ENCODE measurements around the gene NUP62. TPM values are rescaled to one million over a fixed set of nuclear protein-coding genes. Genes with fewer than 3 reads are reported as not detected.
"Not testable (repeated sequence)": the region's sequence is repeated elsewhere in the genome, so short reads cannot be mapped to it uniquely, and the experiment has no call there.

NUP62 gene
- total RNA-seq, 1 donor from 2014 or later, result 26.8 TPM

DNA sequence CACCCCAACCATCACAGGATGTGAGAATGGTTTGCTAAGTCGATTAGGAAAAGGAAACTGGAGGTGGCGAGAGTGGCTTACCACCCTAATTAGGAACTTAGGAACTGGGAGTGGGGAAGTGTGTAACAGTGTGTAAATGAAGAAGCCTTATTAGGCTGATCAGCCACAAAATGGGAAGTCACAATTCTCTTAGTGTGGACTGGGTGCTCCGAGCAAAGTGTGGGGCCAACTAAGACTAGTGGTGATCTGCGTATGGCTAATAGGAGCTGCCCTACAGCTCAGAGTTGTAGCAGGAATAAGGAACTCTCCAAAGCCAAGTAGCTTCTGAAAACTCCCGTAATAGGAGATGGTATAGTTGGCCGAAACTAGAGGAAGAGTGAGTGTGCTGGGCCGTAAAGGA lies 24.1 kb upstream of the NUP62 start:
- intact Hi-C loops (cut with DNase I), result no loop called here
- DNase-seq (ENCODE audit: low spot score), result no peak

DNA sequence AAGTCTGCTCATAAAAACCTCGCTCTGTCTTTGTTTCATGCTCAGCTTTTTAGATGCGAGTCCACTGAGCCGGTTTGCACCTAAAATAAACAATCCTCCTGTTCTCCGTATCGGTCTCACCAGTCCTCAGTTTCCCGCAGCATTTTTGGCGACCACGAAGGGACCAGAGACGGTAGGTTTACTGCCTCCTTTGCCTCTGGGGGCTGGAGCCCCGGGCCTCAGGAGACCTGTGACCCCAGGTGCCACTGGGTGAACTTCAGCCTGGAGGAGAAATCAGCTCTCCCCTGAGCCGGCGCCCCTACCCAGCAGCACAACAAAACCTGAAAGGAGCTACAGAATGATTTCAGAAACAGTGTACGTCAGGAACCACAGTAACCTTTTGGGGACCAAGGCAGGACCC lies 23.6 kb upstream of the NUP62 start:
- intact Hi-C loops (cut with DNase I), result no loop called here
- no peak for DNase-seq (ENCODE audit: low spot score)

DNA sequence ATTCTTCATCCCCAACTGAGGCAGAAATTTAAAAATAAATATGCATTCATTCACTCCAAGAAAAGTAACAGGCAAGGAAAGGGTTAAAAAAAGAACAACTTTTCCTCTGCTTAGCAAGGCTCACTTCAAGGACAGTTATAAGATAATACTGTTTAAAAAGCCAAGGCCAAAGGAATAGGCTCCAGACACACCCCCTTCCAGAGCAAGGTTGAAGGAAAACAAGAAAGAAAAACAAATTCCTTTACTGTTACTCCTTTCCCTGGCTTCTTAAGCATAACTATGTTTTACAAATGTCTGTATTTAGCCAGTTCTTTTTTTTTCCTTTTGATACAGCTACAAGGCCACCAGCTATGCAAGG lies 23.2 kb upstream of the NUP62 start:
- no peak for DNase-seq (ENCODE audit: low spot score)
- intact Hi-C loops (cut with DNase I), result no loop called here

DNA sequence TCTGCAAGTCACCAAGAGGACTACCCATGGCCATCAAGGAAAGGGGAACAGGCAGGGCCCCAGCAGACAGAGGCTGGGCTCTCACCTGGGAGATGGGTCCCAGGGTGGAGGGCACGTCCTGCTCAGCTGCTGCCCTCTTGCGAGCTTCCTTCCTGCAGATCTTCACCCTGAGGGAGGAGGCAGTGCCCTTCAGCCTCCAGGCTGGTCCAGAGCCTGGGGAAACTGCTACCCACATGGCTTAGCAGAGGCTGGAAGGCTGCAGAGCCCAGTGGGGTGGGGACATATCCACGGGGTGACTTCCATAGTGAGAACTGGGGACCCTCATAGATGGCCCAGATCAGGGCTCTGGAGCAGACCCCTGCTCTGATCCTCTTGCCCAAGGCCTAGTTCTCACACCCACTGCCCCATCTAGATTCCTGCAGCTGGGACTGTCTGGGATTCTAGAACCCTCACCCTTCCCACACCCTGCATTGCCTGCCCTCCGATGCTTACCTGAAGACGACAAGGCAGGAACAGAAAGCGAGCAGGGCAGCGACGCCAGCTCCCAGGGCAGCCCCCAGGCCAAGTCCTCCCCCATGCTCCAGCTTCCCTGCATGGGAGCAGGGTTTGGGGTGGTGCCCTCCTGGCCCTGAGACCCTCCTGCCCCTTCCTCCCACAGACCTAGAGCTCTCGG lies 22.6 kb upstream of the NUP62 start:
- DNase-seq (ENCODE audit: low spot score), result no peak
- intact Hi-C loops (cut with DNase I), result no loop called here

DNA sequence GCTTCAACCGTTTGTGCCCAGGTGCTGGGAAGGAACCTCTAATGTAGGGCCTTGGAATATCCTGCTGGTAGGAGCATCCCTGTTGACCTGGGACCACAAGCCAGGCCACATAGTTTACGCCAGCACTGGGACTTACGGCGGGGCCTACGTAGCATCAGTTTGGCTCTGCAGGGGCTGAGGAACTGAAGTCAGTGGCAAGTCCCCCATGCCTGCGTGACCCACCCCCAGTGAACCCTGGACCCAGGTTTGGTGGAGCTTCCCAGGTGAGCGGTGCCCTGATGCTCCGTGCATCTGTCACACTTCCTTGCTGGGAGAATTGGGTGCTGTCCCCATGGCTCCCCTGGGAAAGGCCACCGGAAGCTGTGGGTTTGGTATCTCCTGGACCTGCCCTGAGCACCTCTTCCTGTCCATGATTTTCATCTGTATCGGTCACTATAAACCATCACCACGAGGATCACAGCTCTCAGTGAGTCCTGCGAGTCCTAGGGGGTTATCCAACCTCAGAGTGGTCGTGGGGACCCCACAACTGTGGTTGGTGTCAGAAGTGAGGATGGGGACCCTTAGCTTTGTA lies 21.7 kb upstream of the NUP62 start:
- intact Hi-C loops (cut with DNase I), result no loop called here
- no peak for DNase-seq (ENCODE audit: low spot score)

DNA sequence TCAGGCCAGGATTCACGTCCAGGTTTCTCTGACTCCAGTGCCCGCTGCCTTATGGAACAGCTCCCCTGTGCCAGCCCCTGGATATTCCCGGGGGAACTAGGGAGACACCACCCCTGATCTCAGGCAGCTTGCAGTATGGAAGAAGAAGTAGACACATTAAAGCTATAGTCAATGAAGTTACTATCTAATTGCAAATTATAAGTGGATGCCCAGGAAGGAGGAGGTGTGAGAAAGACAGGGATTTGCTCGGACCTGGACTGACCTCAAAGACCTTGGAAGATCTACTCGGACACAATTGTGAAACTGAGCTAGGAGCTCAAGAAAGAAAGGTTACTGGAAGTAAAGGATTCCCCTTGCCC lies 21.3 kb upstream of the NUP62 start:
- no peak for DNase-seq (ENCODE audit: low spot score)
- intact Hi-C loops (cut with DNase I), result no loop called here

DNA sequence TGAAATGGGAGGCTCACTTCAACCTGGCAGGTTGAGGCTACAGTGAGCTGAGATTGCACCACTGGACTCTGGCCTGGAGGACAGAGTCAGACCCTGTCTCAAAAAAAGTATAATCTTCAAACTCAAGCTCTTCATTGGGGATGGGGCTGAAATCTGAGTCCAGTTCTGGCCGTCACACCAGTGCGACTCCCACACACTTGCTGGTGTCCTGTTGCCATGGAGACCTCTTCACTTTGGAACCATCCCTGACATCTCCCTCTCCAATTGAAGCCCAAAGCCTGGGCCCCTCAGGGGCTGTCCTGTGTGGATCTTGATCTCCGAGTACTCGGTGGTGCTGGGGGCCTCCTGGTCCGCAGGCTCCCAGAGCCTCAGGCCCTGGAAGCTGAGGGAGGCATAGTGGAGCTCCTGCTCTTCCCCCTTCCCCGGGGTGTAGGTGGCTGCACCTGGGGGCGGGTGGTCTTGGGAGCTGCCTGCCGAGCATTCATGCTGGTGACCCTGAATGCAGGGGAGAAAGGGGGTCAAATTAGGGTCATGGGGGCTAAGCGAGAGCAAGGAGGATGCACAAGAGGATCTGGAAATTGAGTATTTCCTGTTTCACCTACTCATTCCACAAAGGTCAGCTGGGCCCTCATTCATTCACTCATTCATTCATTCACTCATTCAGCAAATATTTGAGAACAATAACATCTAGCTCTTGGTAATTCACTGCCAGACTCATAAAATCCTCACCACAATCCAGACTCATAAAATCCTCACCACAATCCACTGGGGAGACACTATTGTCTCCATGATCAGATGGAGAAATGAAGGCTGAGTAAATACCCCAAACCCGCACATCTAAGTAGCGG lies 20.7 kb upstream of the NUP62 start:
- DNase-seq (ENCODE audit: low spot score), result no peak
- intact Hi-C loops (cut with DNase I), result no loop called here

DNA sequence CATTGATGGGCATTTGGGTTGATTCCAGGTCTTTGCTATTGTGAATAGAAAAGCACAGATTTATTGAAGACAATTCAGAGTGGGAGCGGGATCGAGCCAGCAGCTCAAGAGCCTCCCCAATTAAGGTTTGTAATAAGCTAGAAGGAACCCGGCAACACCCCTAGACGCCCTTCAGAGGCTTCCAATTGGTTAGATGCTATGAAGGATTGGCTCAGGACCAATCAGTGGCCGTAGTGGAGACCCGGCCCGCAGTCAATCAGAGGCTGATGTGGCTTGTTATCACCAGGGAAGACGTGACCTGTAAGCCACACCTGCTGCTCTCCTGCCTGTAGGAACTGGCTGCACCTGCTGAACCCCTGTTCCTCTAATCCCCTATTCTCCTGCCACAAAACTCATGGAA lies 17.1 kb upstream of the NUP62 start:
- intact Hi-C loops (cut with DNase I), result no loop called here
- no peak for DNase-seq (ENCODE audit: low spot score)

DNA sequence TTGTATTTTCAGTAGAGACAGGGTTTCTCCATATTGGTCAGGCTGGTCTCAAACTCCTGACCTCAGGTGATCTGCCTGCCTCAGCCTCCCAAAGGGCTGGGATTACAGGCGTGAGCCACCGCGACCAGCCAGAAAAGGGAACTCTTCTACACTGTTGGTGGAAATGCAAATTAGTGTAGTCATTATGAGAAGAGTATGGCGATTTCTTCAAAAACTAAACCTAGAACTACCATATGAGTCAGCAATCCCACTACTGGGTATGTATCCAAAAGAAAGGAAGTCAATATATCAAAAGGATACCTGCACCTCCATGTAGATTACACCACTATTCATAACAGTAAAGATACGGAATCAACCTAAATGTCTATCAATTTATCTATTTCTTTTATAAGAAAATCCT lies 15.3 kb upstream of the NUP62 start:
- DNase-seq (ENCODE audit: low spot score); intact Hi-C loops (cut with DNase I): not testable (repeated sequence)

DNA sequence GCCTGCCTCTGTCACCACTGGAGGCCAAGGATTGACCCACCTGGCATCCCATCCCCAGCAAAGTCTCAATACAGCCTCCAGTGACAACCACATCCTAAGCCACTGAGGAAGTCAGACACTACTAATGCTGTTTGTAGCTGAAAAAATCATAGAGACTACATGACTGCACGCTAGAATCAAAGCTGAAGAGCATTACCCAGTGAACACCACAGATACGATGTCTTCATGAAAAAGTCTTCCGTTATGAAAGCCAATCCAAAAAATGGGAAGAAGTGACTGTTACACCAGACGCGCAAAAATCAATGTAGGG lies 11.1 kb upstream of the NUP62 start:
- intact Hi-C loops (cut with DNase I), result no loop called here
- no peak for DNase-seq (ENCODE audit: low spot score)

DNA sequence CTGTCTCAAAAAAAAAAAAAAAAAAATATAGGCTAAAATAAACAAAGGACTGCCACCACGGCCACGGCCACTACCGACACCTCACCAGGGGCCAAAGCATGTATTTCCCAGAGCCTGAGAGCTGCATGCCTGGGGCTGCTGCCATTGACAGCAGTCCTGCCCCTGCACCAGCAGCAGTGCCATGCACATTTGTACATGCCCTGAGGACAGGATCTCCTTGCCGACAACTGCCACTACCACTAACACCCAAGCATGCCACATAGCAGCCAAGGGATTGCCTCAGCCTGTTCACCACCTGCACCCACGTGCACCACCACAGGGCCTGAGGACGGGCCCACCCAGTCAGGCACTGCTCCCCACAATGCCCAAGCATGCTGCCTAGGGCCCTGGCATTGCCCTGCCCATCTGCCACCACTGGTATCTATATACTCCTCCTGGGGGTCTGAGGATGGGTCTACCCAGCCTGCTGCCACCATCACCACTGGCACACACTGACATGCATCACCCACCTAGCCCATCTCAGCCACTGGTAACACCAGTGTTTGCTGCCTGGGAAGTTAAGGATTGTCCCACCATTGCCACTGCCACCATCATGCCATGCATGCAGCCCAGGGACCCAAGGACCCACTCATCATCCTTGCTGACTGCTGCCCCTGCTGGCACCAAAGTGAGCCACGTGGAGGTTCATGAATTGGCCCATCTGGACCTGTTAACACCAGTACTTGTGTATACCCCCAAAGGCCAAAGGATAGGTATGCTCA lies 10.6 kb upstream of the NUP62 start:
- no peak for DNase-seq (ENCODE audit: low spot score)
- intact Hi-C loops (cut with DNase I), result loop anchor here (10.0 kb wide), 1 partner anchor 195 kb away; no protein-coding TSS in a partner anchor

DNA sequence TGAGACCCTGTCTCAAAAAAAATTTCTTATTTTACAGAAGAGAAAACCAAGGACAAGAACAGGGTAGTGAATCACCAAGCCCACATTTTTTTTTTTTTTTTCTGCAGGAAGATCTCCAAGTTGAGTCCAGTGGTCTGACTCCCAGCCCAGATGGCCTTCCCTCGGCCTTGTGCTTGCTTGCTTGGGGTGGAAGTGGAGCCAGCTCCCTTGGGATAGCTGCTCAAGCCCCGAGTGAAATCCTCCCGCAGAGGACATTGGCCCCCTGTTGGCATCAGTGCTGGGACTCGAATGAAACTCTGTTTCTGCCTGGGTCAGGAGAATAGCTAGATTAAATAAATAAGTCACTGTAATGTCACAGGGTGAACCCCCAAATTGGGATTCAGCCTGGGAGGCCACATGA lies 9.4 kb upstream of the NUP62 start:
- intact Hi-C loops (cut with DNase I), result loop anchor here (10.0 kb wide), 1 partner anchor 196 kb away; no protein-coding TSS in a partner anchor
- no peak for DNase-seq (ENCODE audit: low spot score)

DNA sequence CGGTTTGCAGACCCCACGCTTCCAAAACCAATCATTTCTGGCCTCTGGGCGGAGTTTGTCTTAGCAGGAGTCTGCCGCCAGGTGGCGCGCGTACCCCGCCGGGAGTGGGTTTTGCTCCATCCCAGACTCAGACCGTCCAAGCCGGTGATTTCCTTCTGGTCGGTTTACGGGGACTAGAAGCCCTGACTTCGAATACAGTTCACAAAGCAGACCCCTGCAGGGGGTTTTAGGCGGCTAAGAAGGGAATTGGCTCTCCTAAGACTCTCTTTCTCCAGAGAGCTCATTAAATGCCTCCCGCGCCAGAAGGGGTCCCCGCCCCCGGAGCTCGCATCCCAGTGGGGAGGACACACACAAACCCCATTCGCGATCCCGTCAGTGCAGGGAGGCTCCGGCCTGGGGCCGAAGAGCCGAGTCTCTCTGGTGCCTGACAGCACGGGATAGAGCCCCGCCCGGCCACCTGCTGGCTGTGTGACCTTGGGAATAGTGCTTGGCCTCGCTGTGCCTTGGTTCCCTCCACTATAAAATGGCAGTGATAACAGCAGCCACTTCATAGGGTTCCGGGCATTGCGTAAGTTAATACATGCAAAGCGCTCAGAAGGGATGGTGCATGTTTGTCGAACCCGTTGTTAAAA lies 8.6 kb upstream of the NUP62 start:
- peak; percentile 91 for DNase-seq (ENCODE audit: low spot score)
- intact Hi-C loops (cut with DNase I), result loop anchor here (2.0 to 10.0 kb wide), 2 partner anchors 45 to 197 kb away; no protein-coding TSS in a partner anchor

DNA sequence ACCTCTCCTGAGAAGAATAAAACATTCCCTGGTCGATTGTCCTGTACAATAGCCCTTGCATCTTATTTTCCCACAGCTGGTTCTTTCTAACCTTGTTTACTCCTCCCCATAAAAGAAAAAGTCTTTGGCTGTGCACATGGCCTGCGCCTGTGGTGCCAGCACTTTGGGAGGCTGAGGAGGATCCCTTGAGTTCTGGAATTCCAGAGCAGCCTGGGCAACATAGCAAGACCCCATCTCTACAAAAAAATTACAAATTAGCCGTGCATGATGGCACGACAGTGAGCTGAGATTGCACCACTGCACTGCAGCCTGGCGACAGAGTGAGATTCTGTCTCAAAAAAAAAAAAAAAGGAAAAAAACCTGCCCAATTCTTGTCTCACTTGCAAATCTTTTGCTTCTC lies 7.2 kb upstream of the NUP62 start:
- intact Hi-C loops (cut with DNase I), result loop anchor here (2.0 to 10.0 kb wide), 2 partner anchors 46 to 198 kb away; no protein-coding TSS in a partner anchor

DNA sequence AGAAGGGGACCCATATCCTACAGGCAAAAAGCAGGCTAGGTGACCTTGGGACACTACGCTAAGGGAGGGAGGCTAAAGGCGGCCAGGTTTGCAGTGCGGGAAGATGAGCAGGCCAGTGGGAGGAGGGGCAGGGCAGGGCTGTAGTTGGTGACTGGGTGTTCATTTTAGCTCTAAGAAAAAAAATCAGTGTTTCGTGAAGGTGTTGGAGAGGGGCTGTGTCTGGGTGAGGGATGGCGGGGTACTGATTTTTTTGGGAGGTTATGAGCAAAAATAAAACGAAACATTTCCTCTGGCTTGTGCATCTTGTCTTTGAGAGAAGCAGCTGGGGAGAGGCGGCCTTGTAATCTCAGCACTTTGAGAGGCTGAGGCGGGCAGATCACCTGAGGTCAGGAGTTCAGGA lies 4.3 kb upstream of the NUP62 start:
- intact Hi-C loops (cut with DNase I), result loop anchor here (10.0 kb wide), 1 partner anchor 201 kb away; no protein-coding TSS in a partner anchor
- no peak for DNase-seq (ENCODE audit: low spot score)

More for the DNA sequence above, 7.2 kb upstream of the NUP62 start:
- no peak for DNase-seq (ENCODE audit: low spot score)

DNA sequence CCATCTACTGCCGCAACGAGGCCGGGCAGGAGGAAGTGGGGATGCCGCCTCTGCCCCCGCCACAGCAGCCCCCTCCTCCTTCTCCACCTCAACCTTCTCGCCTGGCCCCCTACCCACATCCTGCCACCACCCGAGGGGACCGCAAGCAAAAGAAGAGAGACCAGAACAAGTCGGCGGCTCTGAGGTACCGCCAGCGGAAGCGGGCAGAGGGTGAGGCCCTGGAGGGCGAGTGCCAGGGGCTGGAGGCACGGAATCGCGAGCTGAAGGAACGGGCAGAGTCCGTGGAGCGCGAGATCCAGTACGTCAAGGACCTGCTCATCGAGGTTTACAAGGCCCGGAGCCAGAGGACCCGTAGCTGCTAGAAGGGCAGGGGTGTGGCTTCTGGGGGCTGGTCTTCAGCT lies 3.4 kb upstream of the NUP62 start:
- no peak for DNase-seq (ENCODE audit: low spot score)
- intact Hi-C loops (cut with DNase I), result loop anchor here (10.0 kb wide), 1 partner anchor 202 kb away; no protein-coding TSS in a partner anchor

DNA sequence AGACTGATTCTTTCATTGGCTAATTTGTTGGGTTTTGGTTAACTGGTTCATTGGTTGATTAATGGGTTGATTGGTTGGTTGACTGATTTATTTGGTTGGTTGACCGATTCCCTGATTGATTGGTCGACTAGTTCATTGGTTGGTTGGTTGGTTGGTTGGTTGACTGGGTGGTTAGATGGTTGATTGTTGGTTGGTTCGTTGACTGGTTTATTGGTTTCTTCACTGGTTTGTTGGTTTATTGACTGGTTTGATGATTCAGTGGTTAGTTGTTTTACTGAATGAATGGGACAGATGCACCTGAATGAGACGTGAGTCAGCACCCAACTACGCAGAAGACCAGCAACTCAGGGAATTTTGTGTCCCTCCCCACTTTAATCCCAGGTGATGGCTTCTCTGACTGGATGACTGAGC lies 2.7 kb upstream of the NUP62 start:
- intact Hi-C loops (cut with DNase I), result loop anchor here (10.0 kb wide), 1 partner anchor 203 kb away; no protein-coding TSS in a partner anchor
- no peak for DNase-seq (ENCODE audit: low spot score)

DNA sequence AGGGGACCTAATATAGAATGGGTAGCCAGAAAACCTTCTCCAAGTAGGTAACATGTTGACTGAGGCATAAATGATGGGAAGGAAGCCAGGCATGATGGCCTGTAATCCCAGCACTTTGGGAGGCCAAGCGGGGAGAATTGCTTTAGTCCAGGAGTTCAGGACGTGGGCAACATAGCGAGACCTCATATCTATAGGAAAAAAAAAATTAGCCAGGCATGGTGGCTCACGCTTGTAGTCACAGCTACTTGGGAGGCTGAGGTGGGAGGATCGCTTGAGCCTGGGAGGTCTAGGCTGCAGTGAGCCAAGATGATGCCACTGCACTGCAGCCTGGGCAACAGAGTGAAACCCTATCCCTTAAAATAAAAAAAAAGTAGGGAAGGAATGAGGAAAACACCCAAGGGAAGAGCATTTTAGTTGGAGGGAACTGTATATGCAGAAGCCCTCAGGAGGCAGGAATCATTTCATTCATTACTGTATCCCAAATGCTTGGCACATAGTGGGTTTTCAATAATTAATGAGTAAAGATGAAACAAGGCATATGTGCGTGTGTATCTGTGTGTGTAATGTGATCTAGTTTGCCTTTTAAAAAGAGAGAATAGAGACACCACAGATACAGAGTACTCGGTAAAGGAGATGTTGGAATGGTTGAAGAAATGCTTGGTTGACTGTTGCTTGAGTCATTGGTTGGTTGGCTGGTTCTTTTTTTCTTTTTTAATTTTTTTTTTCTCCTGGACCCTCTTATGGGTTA lies 2.2 kb upstream of the NUP62 start:
- intact Hi-C loops (cut with DNase I), result loop anchor here (10.0 kb wide), 1 partner anchor 203 kb away; no protein-coding TSS in a partner anchor
- DNase-seq (ENCODE audit: low spot score), result no peak

Data from cardiac septum (tissue), 1 donor.